ENCODE measurements around the gene SLC17A9.
A peak's percentile ranks its signal among the peaks of the same experiment; 100 is the strongest.
"Not testable (repeated sequence)": the region's sequence is repeated elsewhere in the genome, so short reads cannot be mapped to it uniquely, and the experiment has no call there.

The SLC17A9 gene

DNA sequence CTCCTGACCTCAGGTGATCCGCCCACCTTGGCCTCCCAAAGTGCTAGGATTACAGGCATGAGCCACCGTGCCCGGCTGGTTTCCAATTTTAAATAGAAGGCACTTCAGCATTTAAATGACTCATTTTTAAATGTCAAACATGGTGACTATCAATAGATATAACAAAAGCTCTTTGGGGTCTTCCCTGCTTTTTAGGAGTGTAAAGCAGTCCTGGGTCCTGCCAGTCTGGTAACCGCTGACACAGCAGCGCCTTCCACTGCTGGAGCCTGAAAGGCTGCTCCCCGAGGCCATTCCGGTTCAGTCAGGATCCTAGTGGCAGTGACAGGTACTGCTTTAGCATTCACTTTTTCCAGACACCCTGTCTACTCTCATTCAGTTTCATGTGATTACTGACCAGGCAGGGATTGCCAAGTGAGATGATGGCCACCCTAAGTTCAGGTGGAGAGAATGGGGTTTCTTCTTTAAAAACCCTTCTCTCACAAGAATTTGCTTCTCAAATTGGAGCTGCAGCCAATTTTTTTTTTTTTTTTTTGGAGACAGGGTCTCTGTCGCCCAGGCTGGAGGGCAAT is 31.3 kb upstream of the SLC17A9 start:
- DNase-seq, result peak; percentile 15

DNA sequence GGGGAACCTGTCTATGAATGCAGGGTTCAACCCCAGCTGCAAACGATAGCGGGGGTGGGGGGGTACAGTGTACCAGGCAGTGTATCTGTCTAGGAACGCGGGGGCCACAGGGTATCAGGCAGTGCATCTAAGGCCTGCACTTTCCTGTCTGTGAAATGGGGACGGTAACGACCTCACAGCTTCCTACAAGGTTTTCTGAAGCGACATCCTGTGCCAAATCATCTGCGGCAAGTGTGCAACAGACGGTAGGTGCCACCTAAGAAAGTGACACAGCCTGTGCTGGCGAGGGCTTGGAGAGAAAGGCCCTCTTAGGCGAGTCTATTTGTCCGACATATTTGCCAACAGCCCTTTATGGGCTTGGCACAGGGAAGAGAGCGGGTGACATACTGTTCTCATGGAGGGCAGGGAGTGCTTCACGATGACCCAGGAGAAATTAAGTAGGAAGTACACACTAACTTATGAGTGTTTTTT is 30.0 kb upstream of the SLC17A9 start:
- no peak for DNase-seq

DNA sequence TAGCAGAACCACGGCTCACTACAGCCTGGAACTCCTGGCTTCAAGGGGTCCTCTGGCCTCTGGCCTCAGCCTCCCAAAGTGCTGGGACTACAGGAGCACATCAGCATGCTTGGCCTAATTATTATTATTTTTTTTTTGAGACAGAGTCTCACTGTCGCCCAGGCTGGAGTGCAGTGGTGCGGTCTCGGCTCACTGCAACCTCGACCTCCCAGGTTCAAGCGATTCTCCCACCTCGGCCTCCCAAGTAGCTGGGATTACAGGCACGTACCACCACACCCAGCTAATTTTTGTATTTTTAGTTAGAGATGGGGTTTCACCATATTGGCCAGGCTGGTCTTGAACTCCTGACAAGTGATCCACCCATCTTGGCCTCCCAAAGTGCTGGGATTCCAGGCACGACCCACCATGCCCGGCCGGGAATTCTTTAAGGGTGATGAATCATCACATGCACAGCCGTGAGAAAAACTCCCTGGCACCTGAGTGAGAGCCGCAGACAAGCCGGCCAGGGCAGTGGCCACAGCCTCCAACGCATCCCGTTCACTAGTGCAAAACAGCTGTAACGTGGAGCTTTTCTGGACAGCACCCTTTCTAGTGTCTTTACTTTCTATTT is 29.3 kb upstream of the SLC17A9 start:
- DNase-seq, result not testable (repeated sequence)

DNA sequence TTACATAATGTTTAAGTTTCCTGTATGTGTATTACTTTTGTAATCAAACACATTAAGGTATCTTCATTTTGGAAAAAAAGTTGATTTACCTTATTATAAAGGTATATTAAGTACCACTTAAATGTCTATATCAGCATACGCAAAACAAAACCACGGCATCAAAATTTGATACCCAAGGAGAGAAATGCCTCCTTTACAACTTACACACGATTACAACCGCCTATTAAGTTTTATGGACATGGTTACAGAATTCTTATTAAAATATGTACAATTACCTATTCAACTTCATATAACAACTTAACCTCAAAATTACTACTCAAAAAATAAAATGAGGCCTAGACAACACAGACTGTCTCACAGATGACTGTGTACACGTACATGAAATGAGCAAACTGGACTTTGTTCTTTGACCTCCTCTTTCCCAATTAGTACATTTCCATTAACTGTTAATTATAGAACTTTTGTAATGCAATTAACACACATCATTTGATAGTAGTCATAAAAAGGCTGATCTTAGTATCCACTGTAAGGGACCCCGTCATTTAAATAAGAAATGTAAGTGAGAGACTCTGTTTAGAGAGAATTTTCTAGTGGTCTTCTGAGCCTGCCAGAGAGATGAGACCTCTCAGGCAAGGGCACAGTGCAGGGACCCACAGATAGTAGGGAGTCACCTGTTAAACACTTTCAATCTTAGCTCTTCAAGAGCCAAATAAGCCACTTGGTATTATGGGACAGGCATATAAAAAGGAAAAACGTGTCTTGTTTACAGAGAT is 28.7 kb upstream of the SLC17A9 start:
- DNase-seq, result no peak

DNA sequence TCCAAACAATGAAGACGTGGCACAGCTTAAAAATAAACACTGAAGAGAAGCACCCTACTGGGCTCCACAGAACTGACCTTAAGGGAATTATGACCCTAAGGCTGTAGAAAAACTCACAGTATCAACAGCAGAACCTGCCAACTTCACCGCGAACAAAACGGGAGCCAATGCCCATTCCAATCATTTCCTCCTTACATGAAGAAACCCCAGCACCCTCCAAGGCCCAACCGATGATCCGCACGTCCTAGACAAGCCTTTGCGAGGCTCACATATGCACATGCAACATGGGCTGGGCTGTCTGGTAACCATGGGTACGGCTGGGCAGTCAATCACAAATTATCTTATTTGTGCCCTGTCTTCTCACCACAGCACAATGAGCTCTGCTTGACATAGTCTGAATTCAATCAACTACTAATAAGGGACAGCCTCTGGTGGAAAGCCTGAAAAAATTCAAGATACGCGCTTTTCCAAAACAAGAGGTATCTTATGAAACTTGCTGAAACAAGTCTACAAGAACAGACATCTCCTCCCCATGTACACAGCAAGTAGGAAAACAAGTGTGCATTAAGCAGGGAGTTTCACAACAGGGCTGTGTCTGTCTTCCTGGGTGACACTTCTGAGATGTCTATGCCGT is 27.9 kb upstream of the SLC17A9 start:
- no peak for DNase-seq

DNA sequence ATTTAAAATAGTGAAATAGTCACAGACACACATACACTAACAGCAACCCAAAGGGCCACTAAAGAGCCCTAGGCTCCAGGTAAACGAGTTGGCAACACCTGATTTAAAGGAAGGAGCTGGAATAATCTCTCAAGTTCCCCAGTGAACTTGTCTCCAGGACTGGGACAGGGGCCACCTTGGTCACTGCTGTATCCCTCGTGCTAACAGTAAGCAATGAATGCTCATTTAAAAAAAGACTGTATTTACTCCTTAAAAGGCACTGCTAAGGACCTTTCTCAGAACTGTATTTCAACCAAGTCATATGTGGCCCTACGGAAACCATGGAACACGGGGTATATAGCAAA is 27.5 kb upstream of the SLC17A9 start:
- DNase-seq, result no peak

DNA sequence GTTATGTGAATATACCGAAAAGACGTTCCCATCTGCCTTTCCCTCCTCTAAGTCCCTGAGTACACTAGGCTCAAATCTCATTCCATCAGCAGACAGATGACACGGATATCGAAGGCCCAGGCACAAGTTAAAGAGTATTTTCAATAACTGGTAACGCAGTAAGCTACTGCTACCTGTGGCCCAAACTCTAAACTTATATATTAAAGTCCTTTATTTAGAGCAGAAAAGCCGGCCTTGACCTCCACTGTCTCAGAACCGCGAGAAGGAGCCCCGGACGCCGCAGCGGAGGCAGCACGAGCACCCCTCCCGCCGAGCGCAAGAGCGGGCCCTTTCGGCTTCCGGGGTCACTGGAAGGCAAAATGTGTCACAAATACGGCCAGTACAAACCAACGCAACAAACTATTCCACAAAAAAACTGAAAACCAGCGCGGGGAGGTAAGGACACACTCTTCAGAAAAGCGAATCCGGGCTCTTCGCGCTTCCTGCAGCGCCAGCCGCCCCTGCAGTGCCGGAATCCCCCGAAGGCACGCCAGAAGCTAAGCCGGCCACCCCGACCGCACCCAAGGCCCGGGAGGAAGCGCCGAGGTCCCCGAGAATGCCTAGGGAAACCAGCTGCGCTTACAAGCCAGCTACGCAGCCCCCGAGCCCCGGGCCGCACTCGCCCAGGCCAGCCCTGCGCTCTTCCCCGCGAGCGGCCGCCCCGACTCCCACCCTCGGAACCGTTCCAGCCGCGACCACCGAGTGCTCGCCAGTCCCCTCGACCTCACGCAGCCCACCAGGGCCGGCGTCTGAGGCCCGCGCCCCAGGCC is 26.9 kb upstream of the SLC17A9 start:
- DNase-seq, result peak; percentile 52

DNA sequence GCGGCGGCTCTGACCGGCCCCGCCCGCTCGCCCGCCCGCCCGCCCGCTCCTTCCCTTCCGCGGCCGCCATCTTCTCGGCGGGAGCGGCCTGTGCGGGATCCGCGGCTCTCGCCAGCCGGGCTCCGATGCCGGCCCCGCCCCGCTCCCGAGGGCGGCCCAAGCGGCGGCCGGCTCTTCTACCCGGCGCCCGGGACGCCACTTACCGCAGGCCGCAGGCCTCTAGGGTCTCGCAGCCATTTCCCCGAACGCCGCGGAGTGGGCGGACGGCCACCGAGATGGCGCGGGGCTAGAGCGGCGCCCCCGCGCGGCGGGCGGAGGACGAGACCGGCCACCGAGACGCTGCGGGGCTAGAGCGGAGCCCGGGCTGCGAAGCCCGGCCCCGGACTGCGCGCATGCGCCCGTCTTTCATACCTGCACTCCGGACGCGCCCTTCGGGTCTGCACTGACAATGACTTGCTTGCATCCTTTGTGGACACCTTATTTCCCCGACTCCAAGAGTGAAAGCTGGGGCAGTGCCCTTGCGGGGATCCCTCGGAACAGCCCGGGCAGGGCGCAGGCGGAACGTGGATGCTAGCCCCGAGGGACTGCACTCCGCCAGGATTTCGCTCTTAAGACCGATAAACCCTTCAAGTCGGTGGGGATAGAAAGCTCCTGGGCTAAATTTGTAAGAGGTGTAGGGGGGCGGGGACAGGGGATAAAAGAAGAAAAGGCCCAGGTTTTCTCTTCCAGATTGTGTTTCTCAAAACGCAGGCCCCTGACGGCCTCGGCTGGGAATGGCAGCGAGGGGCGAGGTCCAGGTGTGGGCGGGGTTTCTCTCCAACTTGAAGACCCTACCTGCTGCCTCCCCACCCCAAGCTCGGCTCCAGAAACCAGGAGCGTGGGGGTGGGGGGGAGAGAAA is 26.0 kb upstream of the SLC17A9 start, which contains the start of gene DIDO1:
DIDO1 (minus strand) TSS at position 277 of the 899 bp plus-strand sequence.
- DNase-seq, result peak; percentile 91

DNA sequence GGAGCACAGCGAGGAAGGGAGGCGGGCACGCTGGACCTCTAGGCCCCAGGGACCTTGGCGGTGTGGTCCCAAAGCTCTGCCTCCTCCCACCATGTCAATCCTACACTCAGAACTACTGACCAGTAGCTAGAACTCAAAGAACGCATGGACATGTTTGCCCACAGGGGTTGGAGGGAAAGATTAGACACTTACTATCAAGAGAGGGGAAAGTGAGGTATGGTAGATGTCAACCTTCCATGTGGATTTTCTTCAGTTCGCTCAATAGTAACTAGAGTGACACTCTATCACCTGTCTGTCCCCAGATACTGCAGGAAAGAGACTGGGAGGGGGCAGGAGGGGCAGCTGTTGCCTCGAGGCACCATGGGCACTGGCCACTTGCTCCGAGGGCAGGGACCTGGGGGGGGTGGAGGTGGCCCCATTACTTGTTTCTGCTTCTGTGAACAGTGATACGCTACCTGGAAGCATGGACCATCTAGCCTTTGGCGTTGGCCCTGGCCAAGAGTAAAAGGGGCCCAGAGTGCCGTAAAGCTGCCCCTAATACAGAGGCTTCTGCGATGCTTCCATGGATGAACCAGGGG is 25.3 kb upstream of the SLC17A9 start:
- DNase-seq, result no peak

DNA sequence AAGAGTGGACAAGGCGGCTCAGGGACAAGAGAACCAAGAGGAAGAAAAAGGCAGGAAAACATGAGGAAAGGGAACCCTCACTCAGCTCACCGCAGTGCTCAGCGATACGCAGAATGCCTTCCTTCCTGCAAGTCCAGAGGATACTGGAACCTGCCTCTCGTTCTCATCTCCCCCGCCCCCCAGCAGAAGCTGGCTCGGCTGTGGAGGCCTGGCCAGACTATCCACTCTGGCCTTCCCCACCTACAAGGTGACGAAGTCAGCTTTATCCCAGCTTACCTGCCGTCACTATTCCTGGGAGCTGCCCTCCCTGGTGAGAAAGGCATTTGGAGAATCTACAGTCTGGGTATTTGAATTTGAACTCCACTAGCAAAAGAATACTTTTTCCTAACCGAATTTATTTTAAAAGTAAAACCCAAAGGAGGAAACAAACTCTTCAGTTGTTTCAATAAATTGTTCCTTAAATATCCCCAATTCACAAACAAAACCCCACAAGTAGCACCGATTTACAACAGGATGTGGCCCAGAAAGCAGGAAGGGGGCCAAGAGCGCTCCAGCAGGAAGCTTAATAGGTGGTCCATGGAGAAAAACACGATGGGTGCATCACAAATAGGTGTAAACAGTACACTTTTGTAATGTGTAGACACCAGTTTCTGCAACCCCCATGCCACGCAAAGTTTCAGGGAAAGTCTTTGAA is 24.1 kb upstream of the SLC17A9 start:
- no peak for DNase-seq

DNA sequence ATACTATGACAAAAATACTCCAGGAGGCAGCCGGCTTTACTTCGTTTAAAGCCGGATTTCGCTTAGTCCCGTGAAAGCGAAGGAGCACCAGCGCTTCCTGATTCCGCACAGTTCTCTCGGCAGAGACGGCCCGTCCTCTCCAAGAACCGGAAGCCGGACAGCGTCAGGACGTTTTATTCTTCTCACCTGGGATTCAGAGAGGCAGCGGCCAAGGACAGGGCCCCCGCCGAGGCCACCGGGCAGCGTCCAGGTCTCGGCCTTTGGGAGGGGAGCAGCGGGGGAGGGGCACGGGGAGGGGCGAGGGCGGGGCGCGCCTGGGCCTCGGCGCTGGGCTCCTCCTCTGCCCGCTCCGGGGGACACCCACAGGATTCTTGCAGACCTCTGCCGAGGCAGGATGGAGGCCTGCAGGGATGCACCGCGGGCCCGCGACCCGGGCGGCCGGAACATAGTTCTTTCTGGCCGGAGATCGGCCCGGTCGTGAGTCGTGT is 23.4 kb upstream of the SLC17A9 start:
- no peak for DNase-seq

DNA sequence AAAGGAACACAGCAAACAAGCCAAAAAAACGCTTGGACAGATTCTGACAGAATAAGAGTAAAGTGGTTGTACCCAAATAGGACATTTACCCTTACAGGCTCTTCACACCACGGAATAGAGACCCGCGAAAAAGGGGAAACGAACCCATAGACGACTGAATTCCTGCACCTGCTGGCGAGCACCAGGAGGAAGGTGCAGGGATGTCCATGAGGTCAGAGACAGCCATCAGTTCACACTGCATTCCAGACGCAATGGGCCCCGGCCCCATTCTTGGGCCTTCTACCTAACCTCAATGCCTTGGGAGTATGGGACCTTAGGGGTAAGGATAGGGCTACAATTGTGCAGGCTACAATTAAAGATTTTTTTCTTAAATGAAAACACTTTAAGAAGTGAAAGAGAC is 21.0 kb upstream of the SLC17A9 start:
- DNase-seq, result no peak

DNA sequence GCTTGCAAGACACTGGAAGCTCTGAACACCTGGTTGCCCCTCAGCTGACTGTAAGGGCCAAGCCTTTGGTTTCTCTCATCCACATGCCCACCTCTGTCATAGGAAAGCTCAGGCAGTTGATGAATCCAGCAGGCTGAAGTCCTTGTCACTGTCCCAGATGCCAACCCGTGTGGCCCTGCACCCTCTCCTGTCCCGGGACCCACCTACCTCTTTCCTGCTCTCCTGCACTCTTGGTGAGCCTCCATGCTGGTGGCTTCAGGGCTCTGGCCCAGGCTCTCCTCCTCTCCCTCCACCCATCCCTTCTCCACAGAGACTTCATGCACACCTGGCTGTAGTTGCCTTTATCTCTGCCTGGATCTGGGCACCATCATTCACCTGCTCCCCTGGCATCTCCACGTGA is 18.5 kb upstream of the SLC17A9 start:
- no peak for DNase-seq

DNA sequence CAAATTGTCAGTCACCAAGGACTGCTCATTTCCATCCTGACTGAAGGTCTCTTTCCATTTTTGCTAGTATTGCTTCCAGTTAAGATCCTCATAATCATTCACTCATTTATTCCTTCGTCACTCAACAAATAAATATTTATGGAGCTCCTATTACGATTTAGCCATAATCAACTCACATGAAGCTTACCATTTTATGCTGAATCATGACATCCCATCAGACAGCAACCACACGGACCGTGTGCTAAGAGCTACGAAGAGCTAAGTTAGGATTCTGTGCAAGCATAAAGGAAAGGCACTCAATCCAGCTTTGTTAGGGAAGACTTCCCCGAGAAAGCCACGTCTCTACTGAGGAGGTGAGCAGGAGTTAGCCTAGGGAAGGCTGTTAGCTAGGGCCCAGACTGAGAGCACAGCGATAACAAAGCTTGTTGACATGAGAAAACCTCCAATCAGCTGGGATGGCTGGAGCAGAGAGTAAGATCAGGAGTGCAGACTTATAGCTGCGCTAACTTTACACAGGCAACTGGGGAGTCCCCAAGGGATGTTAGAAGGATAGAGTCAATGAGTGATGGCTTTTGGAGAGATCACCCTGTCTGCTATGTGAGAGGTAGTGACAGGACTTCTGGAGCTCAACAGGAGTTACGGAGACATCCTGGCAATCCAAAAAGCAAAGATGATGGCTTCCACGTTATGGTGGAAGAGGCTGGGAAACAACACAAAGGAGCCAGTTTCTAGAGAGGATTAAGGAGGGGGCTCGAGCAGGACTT is 17.1 kb upstream of the SLC17A9 start:
- DNase-seq, result no peak

DNA sequence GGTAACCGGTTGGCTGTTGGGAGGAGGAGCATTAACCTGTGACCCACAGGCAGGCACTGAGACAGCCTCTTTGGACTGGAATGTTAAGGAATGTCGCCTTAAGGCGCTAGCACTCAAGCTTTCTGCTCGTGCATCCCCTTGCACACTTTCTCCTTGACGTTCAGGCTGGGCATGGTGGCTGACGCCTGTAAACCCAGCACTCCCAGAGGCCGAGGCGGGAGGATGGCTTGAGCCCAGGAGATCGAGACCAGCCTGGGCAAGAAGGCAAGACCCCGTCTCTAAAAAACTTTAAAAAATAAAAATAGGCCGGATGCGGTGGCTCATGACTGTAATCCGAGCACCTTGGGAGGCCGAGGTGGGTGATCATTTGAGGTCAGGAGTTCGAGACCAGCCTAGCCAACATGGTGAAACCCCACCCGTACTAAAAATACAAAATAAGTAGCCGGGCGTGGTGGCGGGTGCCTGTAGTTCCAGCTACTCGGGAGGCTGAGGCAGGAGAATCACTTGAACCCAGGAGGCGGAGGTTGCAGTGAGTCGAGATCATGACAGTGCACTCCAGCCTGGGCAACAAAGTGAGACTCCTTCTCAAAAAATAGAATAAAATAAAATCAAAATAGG is 16.4 kb upstream of the SLC17A9 start:
- DNase-seq, result no peak

DNA sequence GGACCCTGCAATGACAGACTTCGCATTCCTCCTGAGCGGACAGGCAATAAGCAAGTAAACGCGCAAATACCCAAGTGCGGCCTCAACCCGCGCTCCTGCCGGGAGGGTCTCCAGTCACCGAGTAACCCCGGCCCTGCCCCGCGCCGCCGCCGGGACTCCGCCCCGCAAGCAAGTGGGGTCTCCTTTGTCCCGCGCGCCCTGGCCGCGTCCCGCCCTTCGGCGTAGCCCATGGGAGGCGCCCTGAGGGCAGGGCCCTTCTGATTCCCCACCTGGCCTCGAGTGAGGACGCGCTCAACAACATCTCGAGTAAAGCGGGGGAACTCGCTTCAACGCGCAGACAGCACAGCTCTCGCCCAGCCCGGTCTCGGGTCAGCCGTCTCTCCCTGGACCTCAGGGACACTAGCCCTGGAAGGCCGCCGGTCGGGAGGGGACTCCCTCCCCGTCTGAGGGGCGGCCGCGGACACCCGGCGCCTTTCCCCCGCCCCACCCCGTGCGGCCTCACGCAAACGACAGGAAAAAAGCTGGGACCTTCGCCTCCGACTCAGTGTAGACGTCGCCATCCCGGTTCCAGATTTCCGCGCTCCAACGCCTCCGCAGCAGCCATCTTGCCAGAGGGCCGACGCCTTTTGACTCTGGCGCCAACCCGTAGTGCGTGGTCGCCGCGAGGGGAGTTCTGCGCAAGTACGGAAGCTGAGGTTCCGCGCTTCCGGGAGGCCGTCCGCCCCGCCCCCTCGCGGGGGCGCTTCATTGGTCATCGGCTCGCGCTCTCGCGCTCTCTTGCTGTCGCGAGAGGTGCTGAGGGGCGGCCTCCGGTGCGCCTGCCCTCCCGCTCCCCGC is 15.0 kb upstream of the SLC17A9 start:
- peak; percentile 97 for DNase-seq

DNA sequence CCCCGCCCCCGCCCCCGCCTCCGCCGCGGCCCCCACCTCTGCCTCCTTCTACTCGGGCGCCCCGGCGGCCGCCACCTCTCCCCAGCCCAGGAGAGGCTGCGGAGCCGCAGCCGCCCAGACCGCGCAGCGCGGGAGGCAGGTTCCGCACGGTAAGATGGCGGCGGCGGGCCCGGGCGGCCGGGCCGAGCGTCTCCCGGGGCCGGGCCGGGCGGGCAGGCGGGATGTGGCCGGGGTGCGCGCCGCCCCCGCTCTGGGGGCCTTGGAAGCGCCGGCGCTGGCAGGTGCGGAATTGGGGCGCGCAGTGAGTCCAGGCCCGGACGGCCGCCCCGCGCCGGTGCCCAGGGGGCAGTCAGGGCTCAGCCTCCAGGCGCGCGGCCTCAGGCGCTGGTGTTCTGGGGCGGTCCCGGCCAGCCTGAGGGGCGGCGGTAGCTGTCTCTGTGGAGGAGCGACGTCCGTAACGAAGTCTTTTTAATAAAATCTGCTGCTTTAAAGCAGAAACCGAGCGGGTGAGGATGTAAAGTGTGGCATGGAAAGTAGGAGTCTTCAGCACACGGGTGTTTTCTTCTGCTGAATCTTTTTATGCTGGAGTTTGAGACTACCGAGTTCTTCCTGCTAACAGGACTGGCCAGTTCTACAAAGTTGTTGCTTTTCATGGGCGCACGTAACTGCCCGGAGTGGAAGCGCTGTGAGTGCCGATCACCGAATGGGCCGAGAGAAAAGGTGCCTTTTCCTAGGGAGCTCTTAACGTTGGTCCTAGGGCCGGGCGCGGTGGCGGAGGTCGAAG is 14.2 kb upstream of the SLC17A9 start, which contains the start of gene GID8:
GID8 (plus strand) TSS at position 43 of the 784 bp plus-strand sequence. CDS start 3,356 bp downstream, outside the sequence.
- DNase-seq, result peak; percentile 40

Data from NCI-H2171 treated with DMSO at 0.1 percent for 48 hours (cell line).